ENCODE measurements around the gene CFAP157.

- TF ChIP-seq, protein P1, sequence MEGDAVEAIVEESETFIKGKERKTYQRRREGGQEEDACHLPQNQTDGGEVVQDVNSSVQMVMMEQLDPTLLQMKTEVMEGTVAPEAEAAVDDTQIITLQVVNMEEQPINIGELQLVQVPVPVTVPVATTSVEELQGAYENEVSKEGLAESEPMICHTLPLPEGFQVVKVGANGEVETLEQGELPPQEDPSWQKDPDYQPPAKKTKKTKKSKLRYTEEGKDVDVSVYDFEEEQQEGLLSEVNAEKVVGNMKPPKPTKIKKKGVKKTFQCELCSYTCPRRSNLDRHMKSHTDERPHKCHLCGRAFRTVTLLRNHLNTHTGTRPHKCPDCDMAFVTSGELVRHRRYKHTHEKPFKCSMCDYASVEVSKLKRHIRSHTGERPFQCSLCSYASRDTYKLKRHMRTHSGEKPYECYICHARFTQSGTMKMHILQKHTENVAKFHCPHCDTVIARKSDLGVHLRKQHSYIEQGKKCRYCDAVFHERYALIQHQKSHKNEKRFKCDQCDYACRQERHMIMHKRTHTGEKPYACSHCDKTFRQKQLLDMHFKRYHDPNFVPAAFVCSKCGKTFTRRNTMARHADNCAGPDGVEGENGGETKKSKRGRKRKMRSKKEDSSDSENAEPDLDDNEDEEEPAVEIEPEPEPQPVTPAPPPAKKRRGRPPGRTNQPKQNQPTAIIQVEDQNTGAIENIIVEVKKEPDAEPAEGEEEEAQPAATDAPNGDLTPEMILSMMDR (IDR thresholded peaks at IDR 0.05) = no peak
- no peak for TF ChIP-seq POLR2AphosphoS5 (IDR thresholded peaks at IDR 0.05; ENCODE audit: insufficient read depth in 1 of 2, low read depth in 1 of 2)
Observed at GRCh38 chr9:127755061-127756060, 48.6 kb downstream of the CFAP157 start.

Data from vagina (tissue), 2 donors.